Liver (tissue), 3 donors: ENCODE results near the gene GAST.

Source experiments
- ATF3 ChIP-seq: IDR thresholded peaks from 2 replicates; pipeline ENCODE4 v1.6.1; 2016; ENCODE audit warnings: antibody characterized with exemption
- CTCF ChIP-seq: fragments of 150-350 bp; IDR thresholded peaks from 2 replicates; pipeline ENCODE4 v1.5.1; 2017; ENCODE audit warnings: improper control_type of control experiment, low read depth, low read length; ENCODE audit not compliant: missing input control
- EGR1 ChIP-seq, 2 donors: IDR thresholded peaks; 2 replicates each; pipeline ENCODE4 v1.6.1; 2016 to 2018; ENCODE audit warnings: antibody characterized with exemption in 2 of 2, low read depth in 2 of 2
- FOXA1 ChIP-seq: IDR thresholded peaks from 2 replicates; pipeline ENCODE4 v1.6.1; 2016; ENCODE audit warnings: antibody characterized with exemption
- GABPA ChIP-seq, 2 donors: IDR thresholded peaks in 1 of 2; conservative IDR thresholded peaks in 1 of 2; 2 replicates each; pipeline ENCODE4 v1.6.1; 2016; ENCODE audit warnings: antibody characterized with exemption in 2 of 2, mild to moderate bottlenecking in 1 of 2, moderate library complexity in 1 of 2
- HNF4G ChIP-seq: IDR thresholded peaks from 2 replicates; pipeline ENCODE4 v1.6.1; 2016; ENCODE audit warnings: antibody characterized with exemption
- JUND ChIP-seq, 2 donors: IDR thresholded peaks; 2 replicates each; pipeline ENCODE4 v1.6.1; 2016; ENCODE audit warnings: antibody characterized with exemption in 2 of 2
- MAX ChIP-seq: IDR thresholded peaks from 2 replicates; pipeline ENCODE4 v1.6.1; 2016; ENCODE audit warnings: antibody characterized with exemption
- RAD21 ChIP-seq, 2 donors: IDR thresholded peaks; 2 replicates each; pipeline ENCODE4 v1.6.1; 2016; ENCODE audit warnings: antibody characterized with exemption in 2 of 2, mild to moderate bottlenecking in 2 of 2
- REST ChIP-seq: IDR thresholded peaks from 2 replicates; pipeline ENCODE4 v1.6.1; 2016; ENCODE audit warnings: antibody characterized with exemption, mild to moderate bottlenecking
- SP1 ChIP-seq: IDR thresholded peaks from 2 replicates; pipeline ENCODE4 v1.6.1; 2018; ENCODE audit warnings: antibody characterized with exemption, mild to moderate bottlenecking
- TAF1 ChIP-seq: conservative IDR thresholded peaks from 2 replicates; pipeline ENCODE4 v1.6.1; 2016; ENCODE audit warnings: antibody characterized with exemption, mild to moderate bottlenecking
- YY1 ChIP-seq: IDR thresholded peaks from 2 replicates; pipeline ENCODE4 v1.6.1; 2016; ENCODE audit warnings: antibody characterized with exemption, mild to moderate bottlenecking
- ZBTB33 ChIP-seq: IDR thresholded peaks from 2 replicates; pipeline ENCODE4 v1.6.1; 2016; ENCODE audit warnings: antibody characterized with exemption
- donor health status: healthy.
- donor health status: healthy.

- TF ChIP-seq CTCF (no peak), ATF3 (no peak), GABPA (IDR thresholded peaks at IDR 0.05 in 1 of 2, conservative IDR thresholded peaks at IDR 0.05 in 1 of 2) (no peak), MAX (no peak), RAD21 (IDR thresholded peaks at IDR 0.05) (no peak), TAF1 (no peak), EGR1 (IDR thresholded peaks at IDR 0.05; ENCODE audit: low read depth in 2 of 2) (no peak), YY1 (no peak), REST (no peak), FOXA1 (no peak), SP1 (no peak), ZBTB33 (no peak), JUND (IDR thresholded peaks at IDR 0.05) (no peak), HNF4G (no peak)
Measured at GRCh38 chr17:41740506-41740905, 28.4 kb downstream of the GAST start.
